SK-N-SH treated with all-trans-retinoic acid at 6 μM for 48 hours (cell line): Measurements from ENCODE around the gene FCER1G.
A peak's percentile ranks its signal among the peaks of the same experiment; 100 is the strongest.

Experiments used
- ATAC-seq: fragments of 200-7000 bp; cut with Tn5 transposase; 3 replicates; pipeline ENCODE4 v1.9.1; 2020; ENCODE audit warnings: mild to moderate bottlenecking, moderate library complexity
- ARNTL ChIP-seq: fragments of 450-650 bp; formaldehyde crosslinking; IDR thresholded peaks from 2 replicates; pipeline ENCODE4 v1.5.0; 2020; ENCODE audit warnings: low read depth, mild to moderate bottlenecking, moderate library complexity, borderline replicate concordance
- BACH2 ChIP-seq: fragments of 250-450 bp; sonication (Bioruptor Pico); IDR thresholded peaks from 2 replicates; pipeline ENCODE4 v1.9.0; 2021; ENCODE audit warnings: mild to moderate bottlenecking, borderline replicate concordance
- CSDC2 ChIP-seq: fragments of 250-450 bp; sonication (Bioruptor Pico); IDR thresholded peaks from 2 replicates; pipeline ENCODE4 v1.5.0; 2020; ENCODE audit warnings: mild to moderate bottlenecking, moderate library complexity
- ESRRG ChIP-seq: fragments of 250-450 bp; sonication (Bioruptor Pico); IDR thresholded peaks from 2 replicates; pipeline ENCODE4 v1.6.1; 2021; ENCODE audit warnings: mild to moderate bottlenecking
- GLIS3 ChIP-seq: fragments of 250-450 bp; sonication (Bioruptor Pico); IDR thresholded peaks from 2 replicates; pipeline ENCODE4 v1.5.0; 2020; ENCODE audit warnings: mild to moderate bottlenecking, moderate library complexity
- ISL1 ChIP-seq: fragments of 250-450 bp; sonication (Bioruptor Pico); IDR thresholded peaks from 2 replicates; pipeline ENCODE4 v2.1.2; 2022; ENCODE audit warnings: mild to moderate bottlenecking, moderate library complexity
- OSR1 ChIP-seq: fragments of 250-450 bp; sonication (Bioruptor Pico); IDR thresholded peaks from 2 replicates; pipeline ENCODE4 v1.8.0; 2022; ENCODE audit warnings: moderate library complexity, mild to moderate bottlenecking, inconsistent platforms
- PATZ1 ChIP-seq: fragments of 250-450 bp; sonication (Bioruptor Pico); IDR thresholded peaks from 2 replicates; pipeline ENCODE4 v1.8.0; 2020; ENCODE audit warnings: mild to moderate bottlenecking, moderate library complexity, borderline replicate concordance
- POU6F1 ChIP-seq: fragments of 250-450 bp; sonication (Bioruptor Pico); IDR thresholded peaks from 2 replicates; pipeline ENCODE4 v1.8.0; 2021; ENCODE audit warnings: low read depth, mild to moderate bottlenecking, moderate library complexity, borderline replicate concordance
- RARB ChIP-seq: fragments of 250-450 bp; sonication (Bioruptor Pico); IDR thresholded peaks from 2 replicates; pipeline ENCODE4 v1.8.0; 2021; ENCODE audit warnings: mild to moderate bottlenecking, moderate library complexity
- SNAI2 ChIP-seq: fragments of 250-450 bp; sonication (Bioruptor Pico); IDR thresholded peaks from 2 replicates; pipeline ENCODE4 v1.5.0; 2020; ENCODE audit warnings: mild to moderate bottlenecking, moderate library complexity
- TCF4 ChIP-seq: fragments of 250-450 bp; sonication (Bioruptor Pico); IDR thresholded peaks from 2 replicates; pipeline ENCODE4 v1.8.0; 2021; ENCODE audit warnings: mild to moderate bottlenecking, moderate library complexity, borderline replicate concordance
- TOX ChIP-seq: fragments of 250-450 bp; sonication (Bioruptor Pico); IDR thresholded peaks from 2 replicates; pipeline ENCODE4 v1.8.0; 2021; ENCODE audit warnings: mild to moderate bottlenecking, moderate library complexity, borderline replicate concordance
- TSHZ2 ChIP-seq: fragments of 250-450 bp; sonication (Bioruptor Pico); IDR thresholded peaks from 2 replicates; pipeline ENCODE4 v1.5.0; 2020; ENCODE audit warnings: mild to moderate bottlenecking, moderate library complexity
- ZC3H10 ChIP-seq: fragments of 250-450 bp; sonication (Bioruptor Pico); IDR thresholded peaks from 2 replicates; pipeline ENCODE4 v1.5.1; 2021; ENCODE audit warnings: mild to moderate bottlenecking, moderate library complexity
- ZNF565 ChIP-seq: fragments of 450-650 bp; formaldehyde crosslinking; conservative IDR thresholded peaks from 2 replicates; pipeline ENCODE4 v1.5.0; 2020; ENCODE audit warnings: low read depth, mild to moderate bottlenecking, moderate library complexity
- ZNF8 ChIP-seq: fragments of 450-650 bp; formaldehyde crosslinking; IDR thresholded peaks from 2 replicates; pipeline ENCODE4 v1.5.0; 2020; ENCODE audit warnings: mild to moderate bottlenecking, moderate library complexity
- TF ChIP-seq, protein P1 (sequence below): fragments of 250-450 bp; sonication (Bioruptor Pico); IDR thresholded peaks from 2 replicates; pipeline ENCODE4 v1.5.1; 2021; ENCODE audit warnings: mild to moderate bottlenecking, moderate library complexity

FCER1G gene

GRCh38 chr1:161195171-161195570, 19.9 kb upstream of the FCER1G start (continued):
- TF ChIP-seq PATZ1 (CRISPR knock-in tag) (no peak), RARB (CRISPR knock-in tag) (no peak), GLIS3 (CRISPR knock-in tag) (no peak), ESRRG (CRISPR knock-in tag) (no peak), BACH2 (CRISPR knock-in tag) (no peak), TCF4 (CRISPR knock-in tag) (no peak), ZNF8 (no peak)

- no peak for ATAC-seq
- TF ChIP-seq ZC3H10 (CRISPR knock-in tag) (no peak), ESRRG (CRISPR knock-in tag) (no peak), ISL1 (CRISPR knock-in tag) (no peak), GLIS3 (CRISPR knock-in tag) (no peak), POU6F1 (CRISPR knock-in tag) (no peak), CSDC2 (CRISPR knock-in tag) (no peak), SNAI2 (CRISPR knock-in tag) (no peak), OSR1 (CRISPR knock-in tag) (no peak), ARNTL (CRISPR knock-in tag) (no peak), TOX (CRISPR knock-in tag) (no peak), BACH2 (CRISPR knock-in tag) (no peak), PATZ1 (CRISPR knock-in tag) (no peak), ZNF8 (no peak)
- TF ChIP-seq, protein P1, sequence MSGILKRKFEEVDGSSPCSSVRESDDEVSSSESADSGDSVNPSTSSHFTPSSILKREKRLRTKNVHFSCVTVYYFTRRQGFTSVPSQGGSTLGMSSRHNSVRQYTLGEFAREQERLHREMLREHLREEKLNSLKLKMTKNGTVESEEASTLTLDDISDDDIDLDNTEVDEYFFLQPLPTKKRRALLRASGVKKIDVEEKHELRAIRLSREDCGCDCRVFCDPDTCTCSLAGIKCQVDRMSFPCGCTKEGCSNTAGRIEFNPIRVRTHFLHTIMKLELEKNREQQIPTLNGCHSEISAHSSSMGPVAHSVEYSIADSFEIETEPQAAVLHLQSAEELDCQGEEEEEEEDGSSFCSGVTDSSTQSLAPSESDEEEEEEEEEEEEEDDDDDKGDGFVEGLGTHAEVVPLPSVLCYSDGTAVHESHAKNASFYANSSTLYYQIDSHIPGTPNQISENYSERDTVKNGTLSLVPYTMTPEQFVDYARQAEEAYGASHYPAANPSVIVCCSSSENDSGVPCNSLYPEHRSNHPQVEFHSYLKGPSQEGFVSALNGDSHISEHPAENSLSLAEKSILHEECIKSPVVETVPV (CRISPR knock-in tag): no peak
Measured at GRCh38 chr1:161196111-161196510, 19.0 kb upstream of the FCER1G start.

GRCh38 chr1:161196521-161197451, 18.3 kb upstream of the FCER1G start:
- peak; percentile 80 for ATAC-seq
- TF ChIP-seq ISL1 (CRISPR knock-in tag) (no peak), TCF4 (CRISPR knock-in tag) (peak; percentile 34; the same call in 1 of the 2 replicates), CSDC2 (CRISPR knock-in tag) (0 out of 2 replicates have a peak, but pooled peaks have one; percentile 45)
- TF ChIP-seq, all 23 proteins: peak for 2

DNA sequence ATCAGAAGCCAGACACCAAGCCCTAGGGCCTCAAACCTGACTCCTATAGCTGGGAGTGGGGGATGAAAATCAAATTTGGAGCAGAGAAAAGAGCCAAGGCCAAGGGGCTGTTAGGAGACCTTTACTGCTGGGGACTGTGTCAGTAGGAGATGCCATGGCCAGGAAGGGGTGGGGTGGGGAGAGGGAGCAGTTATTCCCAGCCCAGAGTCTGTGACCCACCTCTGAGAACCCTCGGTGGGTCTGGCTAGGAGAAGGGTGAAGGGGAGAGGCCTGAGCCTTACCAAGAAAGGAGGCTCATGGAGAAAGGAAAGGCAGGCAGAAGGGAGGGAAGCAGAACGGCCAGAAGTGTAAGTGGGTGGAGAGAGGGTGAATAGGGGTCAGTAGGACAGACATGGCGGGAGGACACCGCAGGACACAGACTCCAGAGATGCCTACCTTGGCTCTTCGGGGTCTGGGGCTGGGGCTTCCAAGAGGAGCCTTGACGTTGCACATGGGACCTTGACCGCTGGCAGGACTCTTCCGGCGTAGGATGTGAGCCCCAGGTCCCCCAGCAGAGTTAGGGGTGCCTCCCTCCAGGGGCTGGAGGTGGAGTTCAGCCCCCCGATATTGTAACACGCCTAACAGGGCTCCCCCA, 17.4 kb upstream of the FCER1G start:
- peak; percentile 0; the same call in 2 of the 3 replicates for ATAC-seq
- TF ChIP-seq TSHZ2 (CRISPR knock-in tag): no peak
- TF ChIP-seq, protein P1 (CRISPR knock-in tag): no peak
- TF ChIP-seq ZNF565 (CRISPR knock-in tag): no peak
- TF ChIP-seq SNAI2 (CRISPR knock-in tag): no peak
- no peak for TF ChIP-seq ISL1 (CRISPR knock-in tag)
